COLO668 (cell line): Measurements from ENCODE around the gene MT1F.
A peak's percentile ranks its signal among the peaks of the same experiment; 100 is the strongest.
"Not testable (repeated sequence)": the region's sequence is repeated elsewhere in the genome, so short reads cannot be mapped to it uniquely, and the experiment has no call there.

Source experiments
- DNase-seq: peaks from one replicate; lab custom pipeline; 2025; ENCODE audit not compliant: unreplicated experiment; lab: John Stamatoyannopoulos, UW

The MT1F gene

GRCh38 chr16:56643080-56643778 lies 14.5 kb upstream of the MT1F start:
- DNase-seq, result peak; percentile 36

GRCh38 chr16:56643833-56644232 lies 13.9 kb upstream of the MT1F start:
- no peak for DNase-seq

DNA sequence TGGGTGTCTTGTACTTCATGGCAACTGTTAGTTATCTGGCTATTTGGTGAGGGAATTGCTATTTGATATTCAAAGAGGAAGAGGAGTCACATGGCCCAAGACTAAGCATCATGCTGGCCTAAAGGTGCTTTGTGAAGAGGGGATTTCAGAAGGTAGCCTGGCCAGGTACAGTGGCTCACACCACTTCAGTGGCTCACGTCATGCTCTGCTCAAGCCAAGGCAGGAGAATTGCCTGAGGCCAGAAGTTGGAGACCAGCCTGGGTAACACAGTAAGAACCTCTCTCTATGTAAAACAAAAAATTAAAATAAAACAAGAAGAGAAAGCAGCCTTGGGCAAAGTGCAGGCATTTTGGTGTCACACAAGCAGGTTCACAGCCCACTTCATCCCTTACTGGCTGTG lies 12.4 kb upstream of the MT1F start:
- no peak for DNase-seq

GRCh38 chr16:56645838-56646237 lies 11.9 kb upstream of the MT1F start:
- DNase-seq, result no peak

DNA sequence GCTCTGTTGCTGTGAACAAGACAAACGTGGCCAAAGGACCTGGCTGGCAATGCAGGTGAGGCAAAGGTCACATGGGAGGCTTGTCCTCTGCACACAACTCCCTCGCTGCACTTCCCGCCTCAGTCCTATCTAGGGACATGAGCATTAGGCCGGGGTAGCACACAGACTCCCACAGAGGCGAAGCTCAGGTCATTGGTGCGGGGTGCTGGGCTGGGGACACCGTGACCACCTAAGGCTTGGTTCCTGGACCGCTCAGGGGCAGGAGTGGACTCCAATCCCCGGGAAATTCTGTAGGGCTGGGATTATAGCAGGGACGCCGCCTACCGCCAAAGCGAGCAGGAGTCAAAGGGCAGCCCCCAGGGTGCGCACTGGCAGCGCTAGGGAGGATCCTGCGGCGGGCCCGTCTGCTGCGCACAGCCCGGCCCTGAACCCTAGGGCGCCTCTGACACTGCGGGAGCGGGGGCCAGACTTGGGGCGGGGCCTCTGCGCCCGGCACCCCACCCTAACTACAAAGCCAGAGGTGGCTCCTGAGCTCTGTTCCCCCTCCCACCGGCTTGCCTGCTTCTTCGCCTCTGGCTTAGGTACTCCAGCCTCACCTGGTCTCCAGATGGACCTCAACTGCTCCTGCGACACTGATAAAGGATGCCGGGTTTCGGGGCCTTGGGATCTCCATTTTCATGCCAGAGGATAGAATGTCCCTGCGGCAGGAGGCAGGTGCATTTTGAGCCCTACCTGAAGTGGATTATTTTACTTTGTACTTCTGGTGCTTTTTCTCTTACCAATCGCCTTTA lies 9.9 kb upstream of the MT1F start:
- DNase-seq, result no peak

- no peak for DNase-seq
Observed at GRCh38 chr16:56649271-56649670, 8.5 kb upstream of the MT1F start.

- no peak for DNase-seq
Observed at GRCh38 chr16:56649820-56650219, 7.9 kb upstream of the MT1F start.

GRCh38 chr16:56651586-56651985 lies 6.2 kb upstream of the MT1F start, which contains the start of gene MT1B:
TSS of gene MT1B (plus strand) at chr16:56651886. CDS start at chr16:56651954, 68 bp downstream.
- DNase-seq, result no peak

GRCh38 chr16:56652600-56652999 lies 5.2 kb upstream of the MT1F start:
- DNase-seq, result no peak

DNA sequence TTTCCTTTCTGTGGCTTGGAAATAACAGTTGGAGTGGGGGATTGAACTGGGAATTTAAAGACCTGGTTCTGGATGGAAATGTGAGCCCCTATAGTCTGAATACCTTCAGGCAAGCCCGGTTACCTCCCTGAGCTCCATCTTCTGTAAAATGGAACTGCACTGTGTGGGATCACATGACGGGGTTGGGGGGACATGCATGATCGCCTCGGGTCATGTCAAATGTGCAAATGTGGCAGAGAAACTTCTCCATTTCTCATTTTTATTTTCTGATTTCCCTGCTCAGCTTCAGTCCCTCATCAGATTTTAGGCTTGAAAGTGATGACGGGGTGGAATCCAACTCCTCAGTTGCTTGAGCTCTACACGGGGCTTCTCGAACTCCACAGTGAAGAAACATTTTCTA lies 4.5 kb upstream of the MT1F start:
- DNase-seq, result no peak

GRCh38 chr16:56658327-56658875 lies 642 bp downstream of the MT1F start:
- no peak for DNase-seq

DNA sequence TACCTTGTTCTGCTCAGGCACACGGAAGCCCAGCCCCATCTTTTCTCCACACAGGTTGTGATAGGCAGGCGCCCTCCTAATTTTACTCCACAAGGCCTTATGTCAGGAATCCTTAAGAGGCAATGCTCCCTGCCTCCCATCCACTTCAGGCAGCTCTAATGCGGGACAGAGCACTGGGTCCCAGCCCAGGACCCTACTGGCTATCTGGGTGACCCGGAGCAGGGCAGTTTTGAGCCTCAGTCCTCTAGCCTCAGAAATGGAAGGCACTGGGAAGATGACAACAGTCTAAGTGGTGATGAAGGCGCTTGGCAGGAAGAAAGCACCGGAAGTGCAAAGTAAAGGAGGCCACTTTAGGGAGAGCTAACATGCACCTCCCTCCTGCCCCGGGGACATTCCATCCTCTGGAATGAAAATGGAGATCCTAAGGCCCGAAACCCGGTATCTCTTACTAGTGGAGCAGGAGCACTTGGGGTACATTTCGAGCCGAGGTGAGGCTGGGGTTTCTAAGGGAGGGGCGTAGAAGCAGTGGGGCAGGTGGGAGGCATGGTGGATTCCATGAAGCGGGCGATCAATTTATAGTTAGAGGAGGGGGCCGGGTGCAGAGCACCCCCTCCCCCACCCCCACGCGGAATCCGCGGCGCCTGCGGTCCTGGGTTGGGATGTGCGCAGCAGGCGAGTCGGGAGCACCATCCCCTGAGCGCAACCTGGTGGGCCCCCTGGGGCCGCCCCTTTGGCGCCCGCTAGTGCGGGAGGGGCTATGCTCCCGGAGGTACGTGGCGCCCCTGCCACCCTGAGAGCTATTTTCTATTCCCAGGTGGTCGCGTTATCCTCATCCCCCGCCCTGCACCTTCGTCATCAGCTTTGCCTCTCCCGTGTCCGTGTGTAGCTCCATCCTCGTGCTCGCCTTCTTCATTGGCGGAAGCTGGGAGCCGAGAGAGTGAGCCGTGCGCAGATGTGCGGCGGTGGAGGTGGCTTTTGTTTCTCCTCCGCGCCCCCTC lies 4.9 kb downstream of the MT1F start:
- no peak for DNase-seq

- no peak for DNase-seq
Observed at GRCh38 chr16:56664506-56664905, 6.7 kb downstream of the MT1F start.

DNA sequence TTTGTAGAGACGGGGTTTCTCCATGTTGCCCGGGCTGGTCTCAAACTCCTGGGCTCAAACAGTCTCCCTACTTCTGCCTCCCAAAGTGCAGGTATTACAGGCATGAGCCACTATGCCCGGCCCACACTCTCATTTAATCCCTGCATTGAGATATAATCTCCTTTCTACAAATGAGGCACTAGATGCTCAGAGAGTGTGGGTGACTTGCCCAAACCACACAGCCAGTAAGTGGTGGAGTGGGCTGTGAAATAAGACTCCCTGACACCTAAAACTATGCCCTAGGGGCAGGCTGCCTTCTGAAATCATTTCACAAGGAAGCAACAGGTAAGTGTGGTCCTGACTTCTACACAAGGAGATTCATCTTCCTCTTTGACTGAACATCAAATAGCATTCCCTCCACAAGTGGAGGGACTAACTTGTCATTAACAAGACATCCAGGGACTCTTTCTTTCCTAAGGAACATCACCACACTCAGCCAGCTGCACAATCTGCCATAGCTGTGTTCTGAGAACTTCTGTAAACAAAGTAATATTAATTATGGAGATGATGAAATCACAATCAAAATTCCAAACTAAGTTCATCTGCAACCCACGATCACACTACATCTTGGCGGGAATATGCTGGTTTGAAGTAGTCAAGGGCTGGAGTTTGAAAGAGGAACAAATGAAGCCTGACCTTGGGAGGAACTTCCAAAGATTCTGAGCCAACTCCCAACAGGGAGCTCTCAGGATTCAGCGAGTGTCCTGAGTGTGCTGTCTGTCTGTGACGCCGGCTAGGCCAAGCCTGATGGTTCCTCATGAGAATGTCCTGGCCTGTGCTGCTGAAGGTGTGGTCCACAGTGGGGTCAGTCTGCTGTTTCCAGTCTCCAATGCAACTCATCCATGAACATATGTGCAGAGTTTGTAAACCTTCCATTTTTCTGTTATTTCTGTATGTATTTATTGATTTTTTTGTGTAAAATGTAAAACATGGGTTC lies 7.8 kb downstream of the MT1F start:
- not testable (repeated sequence) for DNase-seq

GRCh38 chr16:56667581-56668571 lies 10.1 kb downstream of the MT1F start, which contains the start of gene MT1G:
TSS of gene MT1G (minus strand) at chr16:56668065. CDS start at chr16:56667993, 72 bp downstream.
- no peak for DNase-seq

DNA sequence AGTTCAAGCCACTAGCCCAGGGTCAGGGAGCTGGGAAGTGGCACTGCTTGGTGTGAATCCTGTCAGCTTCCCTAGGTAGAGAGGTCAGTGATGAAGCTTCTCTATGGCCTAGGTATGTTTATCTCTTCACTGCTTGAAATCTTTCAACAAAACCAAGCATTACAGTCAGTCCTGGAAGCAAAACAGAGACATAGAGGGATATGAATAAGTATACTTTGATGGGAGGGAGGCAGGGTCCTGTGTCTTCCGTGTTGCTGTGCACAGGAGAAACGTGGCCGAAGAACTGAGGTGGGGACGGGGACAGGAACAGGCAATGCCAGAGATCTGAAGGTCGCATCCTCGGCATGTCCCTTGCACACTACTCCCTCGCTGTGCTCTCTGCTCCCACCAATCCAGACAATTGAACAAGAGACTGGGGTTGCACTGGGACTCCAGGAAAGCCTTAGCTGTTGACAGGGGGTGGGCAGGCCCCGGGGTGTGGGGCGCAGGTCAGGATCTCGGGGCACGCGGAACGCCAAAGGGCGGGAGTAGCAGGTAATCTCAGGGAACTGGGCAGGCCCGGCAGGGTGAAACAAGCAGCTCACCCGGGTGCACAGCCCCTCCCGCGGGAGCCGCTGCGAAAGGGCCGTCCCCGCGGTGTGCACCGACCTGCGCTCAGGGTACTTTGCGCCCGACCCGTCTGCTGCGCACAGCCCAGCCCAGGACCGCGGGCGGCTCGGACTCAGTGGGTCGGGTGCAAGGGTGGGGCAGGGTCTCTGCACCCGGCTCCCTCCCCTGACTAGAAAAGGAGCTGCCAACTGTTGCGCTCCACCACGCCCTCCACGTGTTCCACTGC lies 11.5 kb downstream of the MT1F start, which contains the start of gene MT1H:
Gene MT1H, plus strand, starts transcription at position 810 of the 835 bp plus-strand sequence. CDS start 71 bp downstream, outside the sequence.
- DNase-seq, result no peak

- no peak for DNase-seq
Observed at GRCh38 chr16:56669840-56670619, 12.3 kb downstream of the MT1F start.
